SU-DHL-6 (cell line): ENCODE measurements around the gene ORAI3.

Experiments
- H2AFZ ChIP-seq: fragments of 200-600 bp; sonication (generic); 2 replicates; pipeline ENCODE4 v1.6.1; 2014; ENCODE audit warnings: low read depth, mild to moderate bottlenecking, moderate library complexity, mixed read lengths, antibody characterized with exemption, low read length; ENCODE audit not compliant: severe bottlenecking
- H3F3A ChIP-seq: fragments of 200-600 bp; shearing (Covaris generic); 2 replicates; pipeline ENCODE4 v1.6.0; 2016; ENCODE audit warnings: antibody characterized with exemption, mild to moderate bottlenecking; ENCODE audit not compliant: insufficient read depth
- H3K27ac ChIP-seq: fragments of 200-600 bp; sonication (generic); 2 replicates; pipeline ENCODE4 v1.5.1; 2016; ENCODE audit warnings: low read depth, mild to moderate bottlenecking, low read length, moderate library complexity, mixed read lengths
- H3K27me3 ChIP-seq: fragments of 200-600 bp; sonication (generic), shearing (Covaris generic); 2 replicates; pipeline ENCODE4 v1.6.0; 2014; ENCODE audit warnings: mild to moderate bottlenecking, low read length
- H3K36me3 ChIP-seq: fragments of 200-600 bp; sonication (generic); 2 replicates; pipeline ENCODE4 v1.6.1; 2014; ENCODE audit warnings: mild to moderate bottlenecking, low read length, mixed read lengths
- H3K4me2 ChIP-seq: fragments of 300-600, 200-600 bp; shearing (Covaris generic), sonication (generic); 2 replicates; pipeline ENCODE4 v1.6.0; 2014; ENCODE audit warnings: low read length, low read depth, mild to moderate bottlenecking; ENCODE audit not compliant: poor library complexity, severe bottlenecking
- H3K4me3 ChIP-seq: fragments of 200-600 bp; sonication (generic); 2 replicates; pipeline ENCODE4 v1.5.1; 2014; ENCODE audit warnings: antibody characterized with exemption, low read length, mild to moderate bottlenecking, mixed read lengths; ENCODE audit not compliant: insufficient read depth, poor library complexity, severe bottlenecking
- H3K79me2 ChIP-seq: fragments of 200-600 bp; sonication (generic); 2 replicates; pipeline ENCODE4 v1.6.1; 2014; ENCODE audit warnings: mild to moderate bottlenecking, low read length, moderate library complexity; ENCODE audit not compliant: insufficient read depth
- H3K9ac ChIP-seq: fragments of 200-600 bp; sonication (generic); 2 replicates; pipeline ENCODE4 v1.7.0; 2014; ENCODE audit warnings: mild to moderate bottlenecking, low read length
- H3K9me2 ChIP-seq: fragments of 200-600 bp; sonication (generic); replicated peaks from 2 replicates; pipeline ENCODE4 v1.6.1; 2014; ENCODE audit warnings: low read length; ENCODE audit not compliant: insufficient read depth
- H3K9me3 ChIP-seq: fragments of 200-600 bp; sonication (generic); 2 replicates; pipeline ENCODE4 v1.6.1; 2014; ENCODE audit warnings: low read length, mixed read lengths; ENCODE audit not compliant: insufficient read depth
- H4K20me1 ChIP-seq: fragments of 200-600 bp; sonication (generic); 2 replicates; pipeline ENCODE4 v1.6.1; 2014; ENCODE audit warnings: low read depth, mild to moderate bottlenecking, antibody characterized with exemption, low read length, moderate library complexity, mixed read lengths
- CTCF ChIP-seq: fragments of 200-600 bp; sonication (generic); IDR thresholded peaks from one replicate; pipeline ENCODE4 v1.5.1; 2017; ENCODE audit warnings: antibody characterized with exemption, mild to moderate bottlenecking, low read length, moderate library complexity; ENCODE audit not compliant: insufficient read depth, poor library complexity, severe bottlenecking
- EZH2phosphoT487 ChIP-seq: fragments of 200-600 bp; sonication (generic), shearing (Covaris generic); conservative IDR thresholded peaks from 2 replicates; pipeline ENCODE4 v1.6.1; 2018; ENCODE audit warnings: mild to moderate bottlenecking, antibody characterized with exemption, low read length, moderate library complexity, mixed read lengths

The ORAI3 gene

GRCh38 chr16:30903596-30903995, 45.3 kb upstream of the ORAI3 start:
- H3K9ac ChIP-seq, result no peak overlapping the region
- H3F3A ChIP-seq, result peaks cover 7% of the 10 kb centered on the region; the same call in 1 of the 2 replicates
- no peaks in the 10 kb centered on the region for H3K9me3 ChIP-seq
- no peaks in the 10 kb centered on the region for H3K9me2 ChIP-seq
- H3K79me2 ChIP-seq, result no peaks in the 10 kb centered on the region
- TF ChIP-seq EZH2phosphoT487, result no peak
- TF ChIP-seq CTCF, result no peak
- no peak overlapping the region for H3K4me2 ChIP-seq
- no peaks in the 10 kb centered on the region for H3K36me3 ChIP-seq
- peak overlapping the region; percentile 86 for H2AFZ ChIP-seq
- H3K4me3 ChIP-seq, result no peak overlapping the region
- no peaks in the 10 kb centered on the region for H4K20me1 ChIP-seq
- H3K27ac ChIP-seq, result no peak overlapping the region
- no peaks in the 10 kb centered on the region for H3K27me3 ChIP-seq

GRCh38 chr16:30904114-30904780, 44.6 kb upstream of the ORAI3 start:
- H3K9me2 ChIP-seq, result no peaks in the 10 kb centered on the region
- no peak overlapping the region for H3K4me3 ChIP-seq
- peak overlapping the region; percentile 86 for H2AFZ ChIP-seq
- H3K36me3 ChIP-seq, result no peaks in the 10 kb centered on the region
- H3K4me2 ChIP-seq, result no peak overlapping the region
- no peaks in the 10 kb centered on the region for H4K20me1 ChIP-seq
- no peak overlapping the region for H3K27ac ChIP-seq
- H3F3A ChIP-seq, result peaks cover 7% of the 10 kb centered on the region; the same call in 1 of the 2 replicates
- no peaks in the 10 kb centered on the region for H3K79me2 ChIP-seq
- H3K9ac ChIP-seq, result no peak overlapping the region
- no peaks in the 10 kb centered on the region for H3K9me3 ChIP-seq
- no peaks in the 10 kb centered on the region for H3K27me3 ChIP-seq
- TF ChIP-seq CTCF (no peak), EZH2phosphoT487 (no peak)

GRCh38 chr16:30907064-30907463, 41.8 kb upstream of the ORAI3 start:
- H2AFZ ChIP-seq, result no peak overlapping the region
- no peak for TF ChIP-seq CTCF
- no peak for TF ChIP-seq EZH2phosphoT487
- no peaks in the 10 kb centered on the region for H4K20me1 ChIP-seq
- no peak overlapping the region for H3K9ac ChIP-seq
- no peak overlapping the region for H3K4me2 ChIP-seq
- H3K27ac ChIP-seq, result no peak overlapping the region
- H3K4me3 ChIP-seq, result no peak overlapping the region
- no peaks in the 10 kb centered on the region for H3K9me3 ChIP-seq
- H3K36me3 ChIP-seq, result no peaks in the 10 kb centered on the region
- H3K9me2 ChIP-seq, result no peaks in the 10 kb centered on the region
- no peaks in the 10 kb centered on the region for H3K79me2 ChIP-seq
- no peaks in the 10 kb centered on the region for H3K27me3 ChIP-seq
- peaks cover 7% of the 10 kb centered on the region; the same call in 1 of the 2 replicates for H3F3A ChIP-seq
